BLaER1 treated with 17β-estradiol and CSF1 and Interleukin-3, amounts not matched to agents 10 nM and 100 nM (cell line): ENCODE data around the gene ROR1.

Source experiments
- H3K27ac ChIP-seq, 11 experiments: shearing (Covaris generic); formaldehyde crosslinking; 2 replicates each; pipeline ENCODE4 v1.8.1; 2022
- H3K27me3 ChIP-seq, 11 experiments: shearing (Covaris generic); formaldehyde crosslinking; 2 replicates each; pipeline ENCODE4 v1.8.1; 2022
- H3K36me3 ChIP-seq, 11 experiments: shearing (Covaris generic); formaldehyde crosslinking; 2 replicates each; pipeline ENCODE4 v1.8.1; 2022
- H3K4me1 ChIP-seq, 10 experiments: shearing (Covaris generic); formaldehyde crosslinking; 2 replicates each; pipeline ENCODE4 v1.8.1; 2022
- H3K4me2 ChIP-seq, 11 experiments: shearing (Covaris generic); formaldehyde crosslinking; 2 replicates each; pipeline ENCODE4 v1.8.1; 2022
- H3K4me3 ChIP-seq, 10 experiments: shearing (Covaris generic); formaldehyde crosslinking; 2 replicates each; pipeline ENCODE4 v1.8.1; 2022
- H3K9ac ChIP-seq, 11 experiments: shearing (Covaris generic); formaldehyde crosslinking; 2 replicates each; pipeline ENCODE4 v1.8.1; 2022
- H3K9me3 ChIP-seq, 11 experiments: shearing (Covaris generic); formaldehyde crosslinking; replicated peaks in 1 of 11; 2 replicates each; pipeline ENCODE4 v1.8.1; 2022
- H4K20me1 ChIP-seq, 11 experiments: shearing (Covaris generic); formaldehyde crosslinking; 2 replicates each; pipeline ENCODE4 v1.8.1; 2022
- Cebpa-rat ChIP-seq, 11 experiments: shearing (Covaris generic); IDR thresholded peaks; 2 replicates each; pipeline ENCODE4 v1.8.1; 2022

ROR1 gene

DNA sequence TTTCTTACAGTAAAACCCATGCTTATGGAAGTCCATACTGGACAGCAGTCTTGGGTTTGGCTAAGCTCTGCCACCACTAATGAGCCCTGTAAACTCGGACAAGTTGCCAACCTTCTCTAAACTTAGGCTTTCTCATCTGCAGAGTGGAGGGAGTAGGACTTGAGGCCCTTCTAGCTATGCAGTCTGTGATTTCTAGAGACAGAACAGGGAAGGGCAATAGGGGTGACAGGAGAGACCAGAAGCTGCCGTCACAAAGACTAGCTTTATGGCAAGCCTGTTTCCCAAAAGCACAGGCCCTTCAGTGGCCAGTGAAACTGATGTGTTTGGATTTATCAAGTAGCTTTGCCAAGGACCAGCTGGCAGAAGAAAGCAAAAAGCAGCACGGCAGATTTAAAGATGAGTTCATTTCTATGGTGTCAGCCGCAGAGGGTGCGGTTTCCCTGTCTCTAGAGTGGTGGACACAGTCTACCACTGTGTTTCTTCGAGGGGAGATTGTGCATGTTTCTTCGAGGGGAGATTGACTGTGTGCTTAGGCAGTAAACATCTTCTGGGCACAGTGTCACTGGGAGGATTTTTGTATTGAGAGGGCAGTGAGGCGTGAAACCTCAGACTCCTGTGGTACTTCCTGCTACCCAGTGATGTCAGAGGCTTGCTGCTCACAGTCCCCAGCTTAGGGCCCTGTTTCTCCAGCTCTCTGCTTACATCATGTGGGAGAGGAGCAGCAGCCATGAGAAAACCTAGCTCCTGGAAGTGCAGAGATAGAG is 119.0 kb downstream of the ROR1 start:
- Histone ChIP-seq H3K27me3 (no peaks in the 10 kb centered on the region), H3K27ac (peak overlapping the region; percentile 28 to 81 (median 72); a peak in 21 of 22 replicates), H3K9me3 (peaks cover 0 to 16% (median 0%) of the 10 kb centered on the region in 11 experiments; a peak in 9 of 22 replicates), H3K9ac (peak overlapping the region in 10 of 11 experiments; percentile 38 to 69 (median 58); a peak in 18 of 22 replicates), H3K4me1 (peaks cover 31 to 44% (median 39%) of the 10 kb centered on the region in 10 experiments), H3K36me3 (0 out of 22 replicates have a peak, but pooled peaks cover 0 to 3% (median 0%) of the 10 kb centered on the region in 11 experiments), H3K4me3 (peak overlapping the region in 5 of 10 experiments; percentile 5 to 28 (median 18); a peak in 6 of 20 replicates), H3K4me2 (peak overlapping the region; percentile 66 to 91 (median 79)), H4K20me1 (no peaks in the 10 kb centered on the region)
- no peak for TF ChIP-seq Cebpa-rat (IDR thresholded peaks at IDR 0.05)

DNA sequence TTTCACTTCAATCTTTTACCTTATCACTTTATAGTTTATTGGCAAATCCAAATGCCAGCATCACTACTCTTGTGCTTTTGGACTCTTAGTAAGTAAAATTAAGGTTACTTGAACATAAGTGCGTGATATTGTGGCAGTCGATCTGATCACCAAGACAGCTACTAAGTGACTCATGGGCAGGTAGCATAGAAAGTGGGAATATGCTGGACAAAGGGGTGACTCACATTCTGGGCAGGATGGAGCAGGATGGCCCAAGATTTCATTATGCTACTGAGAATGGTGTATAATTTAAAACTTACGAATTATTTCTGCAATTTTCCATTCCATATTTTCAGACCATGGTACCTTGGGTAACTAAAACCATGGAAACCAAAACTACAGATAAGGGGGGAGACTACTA is 120.2 kb downstream of the ROR1 start:
- H3K4me2 ChIP-seq: peak overlapping the region in 5 of 11 experiments; percentile 74 to 91 (median 83); a peak in 2 of 22 replicates
- peaks cover 28 to 44% (median 39%) of the 10 kb centered on the region in 10 experiments for H3K4me1 ChIP-seq
- peaks cover 0 to 16% (median 0%) of the 10 kb centered on the region in 11 experiments; a peak in 9 of 22 replicates for H3K9me3 ChIP-seq
- H4K20me1 ChIP-seq: no peaks in the 10 kb centered on the region; a peak in 1 of 22 replicates
- 0 out of 22 replicates have a peak, but pooled peaks cover 0 to 3% (median 0%) of the 10 kb centered on the region in 11 experiments for H3K36me3 ChIP-seq
- H3K4me3 ChIP-seq: no peak overlapping the region
- no peaks in the 10 kb centered on the region for H3K27me3 ChIP-seq
- no peak for TF ChIP-seq Cebpa-rat (IDR thresholded peaks at IDR 0.05)
- no peak overlapping the region for H3K27ac ChIP-seq
- no peak overlapping the region for H3K9ac ChIP-seq

DNA sequence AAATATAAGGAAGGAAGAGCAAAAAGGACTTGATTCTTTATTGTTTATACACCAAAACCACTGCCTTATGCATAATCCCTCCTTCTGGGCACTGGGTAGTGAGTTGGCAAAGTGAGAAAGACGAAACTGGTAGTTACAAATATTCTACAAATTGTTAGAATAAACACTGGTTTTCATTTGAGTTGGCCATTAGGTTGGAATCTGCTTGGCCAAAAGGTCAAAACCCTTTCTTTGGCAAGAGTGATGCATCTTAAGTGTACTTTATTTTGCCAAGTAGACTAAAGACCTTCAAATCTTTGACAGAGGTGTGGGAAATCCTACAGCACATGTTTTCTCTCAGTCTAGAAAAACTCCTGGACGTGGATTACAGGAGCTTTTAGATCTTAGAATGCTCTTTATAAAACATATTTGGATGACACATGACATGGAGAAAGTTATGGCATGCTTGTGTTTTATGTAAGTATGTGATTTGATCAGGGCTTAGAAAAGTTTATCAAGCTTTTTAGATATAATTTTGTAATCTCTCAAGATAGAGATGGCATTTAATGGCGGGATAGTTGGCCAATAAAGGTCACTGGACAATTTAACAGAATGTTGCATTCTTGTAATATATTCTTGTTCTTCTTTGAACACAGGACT is 120.9 kb downstream of the ROR1 start:
- no peak overlapping the region for H3K4me2 ChIP-seq
- H3K9ac ChIP-seq: no peak overlapping the region
- no peak overlapping the region for H3K27ac ChIP-seq

DNA sequence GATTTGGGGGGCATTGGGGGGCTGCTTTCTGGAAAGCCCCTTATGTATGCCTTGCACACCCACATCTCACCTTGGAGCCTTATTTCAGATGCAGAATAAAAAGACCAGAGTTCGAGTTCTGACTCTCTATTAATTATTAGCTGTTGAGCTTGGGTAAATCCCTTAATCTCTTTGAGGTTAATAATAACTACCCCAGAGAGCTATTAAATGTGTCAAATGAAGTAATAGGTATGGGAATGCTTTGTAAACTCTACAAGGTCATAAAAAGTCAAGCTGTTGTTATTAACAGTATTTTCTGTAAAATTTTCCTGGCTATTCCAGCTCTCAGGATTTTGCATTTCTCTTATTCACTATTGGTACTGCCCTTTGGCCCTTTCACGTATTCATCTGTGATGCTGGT is 122.9 kb downstream of the ROR1 start:
- Histone ChIP-seq H3K36me3 (no peaks in the 10 kb centered on the region), H3K4me2 (no peak overlapping the region), H4K20me1 (no peaks in the 10 kb centered on the region; a peak in 1 of 22 replicates), H3K27me3 (no peaks in the 10 kb centered on the region), H3K27ac (no peak overlapping the region), H3K4me3 (no peak overlapping the region), H3K4me1 (peaks cover 17 to 28% (median 22%) of the 10 kb centered on the region in 10 experiments), H3K9me3 (peaks cover 0 to 5% (median 0%) of the 10 kb centered on the region in 11 experiments; a peak in 1 of 22 replicates), H3K9ac (no peak overlapping the region)
- TF ChIP-seq Cebpa-rat (IDR thresholded peaks at IDR 0.05): no peak

More for the DNA sequence above, 120.9 kb downstream of the ROR1 start:
- Histone ChIP-seq H4K20me1 (no peaks in the 10 kb centered on the region; a peak in 1 of 22 replicates), H3K4me3 (no peak overlapping the region), H3K9me3 (peaks cover 0 to 10% (median 0%) of the 10 kb centered on the region in 11 experiments; a peak in 8 of 22 replicates), H3K36me3 (0 out of 22 replicates have a peak, but pooled peaks cover 0 to 2% (median 0%) of the 10 kb centered on the region in 11 experiments), H3K27me3 (no peaks in the 10 kb centered on the region), H3K4me1 (peaks cover 23 to 44% (median 38%) of the 10 kb centered on the region in 10 experiments)
- TF ChIP-seq Cebpa-rat (IDR thresholded peaks at IDR 0.05): no peak

DNA sequence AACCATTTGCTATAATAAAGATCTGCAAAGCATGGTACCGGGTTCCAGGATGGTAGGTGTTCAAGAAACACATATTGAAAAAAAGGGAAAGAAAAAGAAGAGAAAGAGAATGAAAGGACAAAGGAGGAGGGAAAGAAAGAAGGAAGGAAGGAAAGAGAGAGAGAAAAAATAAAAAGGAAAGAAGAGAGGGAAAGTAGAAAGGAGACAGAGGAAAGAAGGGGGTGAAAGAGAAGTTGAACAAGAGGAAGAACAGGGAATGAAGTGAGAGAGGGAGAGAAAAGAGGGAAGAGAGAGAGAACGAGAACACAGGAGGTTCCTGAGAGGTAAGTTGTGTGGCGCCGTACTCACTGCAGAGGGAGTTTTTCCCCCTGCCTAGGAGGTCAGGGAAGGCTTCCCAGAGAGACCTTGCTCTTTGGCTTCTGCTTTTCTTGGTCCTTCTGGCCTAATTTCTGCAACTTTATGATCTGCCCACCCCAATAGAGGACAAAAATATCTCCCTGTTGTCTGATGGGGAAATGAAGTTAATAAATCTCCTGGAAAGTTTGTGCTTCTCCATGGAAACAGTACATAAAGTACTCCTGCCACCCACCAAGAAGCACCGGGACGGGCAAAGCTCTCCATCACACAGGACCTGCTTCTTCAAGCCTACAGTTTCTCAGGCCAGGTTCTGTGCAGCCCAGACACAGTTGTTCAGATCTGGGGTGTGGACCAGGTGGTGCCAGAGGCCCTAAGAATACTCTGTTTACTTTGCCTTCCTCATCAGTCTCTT is 124.8 kb downstream of the ROR1 start:
- Histone ChIP-seq H3K27ac (no peak overlapping the region), H3K4me2 (no peak overlapping the region; a peak in 1 of 22 replicates), H3K4me1 (peaks cover under 1 to 10% (median 4%) of the 10 kb centered on the region in 10 experiments), H3K9me3 (peaks cover 0 to 5% (median 0%) of the 10 kb centered on the region in 11 experiments; a peak in 1 of 22 replicates), H3K27me3 (no peaks in the 10 kb centered on the region), H3K4me3 (no peak overlapping the region), H4K20me1 (no peaks in the 10 kb centered on the region; a peak in 1 of 22 replicates), H3K36me3 (no peaks in the 10 kb centered on the region), H3K9ac (no peak overlapping the region)
- no peak for TF ChIP-seq Cebpa-rat (IDR thresholded peaks at IDR 0.05)

DNA sequence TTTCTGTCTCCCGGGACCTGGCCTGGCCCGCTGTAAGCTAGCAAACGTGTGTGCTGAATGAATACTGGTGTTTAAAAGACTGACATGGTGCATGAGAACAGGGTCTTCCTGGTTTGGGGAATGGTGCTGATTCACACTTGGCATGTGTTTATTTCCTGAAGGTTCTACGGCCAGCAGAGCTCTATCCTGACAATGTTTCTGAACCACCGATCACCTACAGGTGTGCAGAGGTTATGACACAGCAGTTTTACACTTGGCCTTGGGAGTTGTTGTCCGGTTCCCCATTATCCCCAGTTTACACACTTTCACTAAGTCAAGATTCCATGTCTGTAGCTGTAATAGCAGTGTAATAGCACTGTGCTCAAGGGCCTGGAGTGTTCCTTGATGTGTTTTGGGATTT is 127.3 kb downstream of the ROR1 start:
- Histone ChIP-seq H3K9ac (no peak overlapping the region), H3K4me3 (no peak overlapping the region), H3K9me3 (no peaks in the 10 kb centered on the region; a peak in 1 of 22 replicates), H3K27me3 (no peaks in the 10 kb centered on the region), H4K20me1 (no peaks in the 10 kb centered on the region; a peak in 1 of 22 replicates), H3K4me2 (no peak overlapping the region), H3K4me1 (peaks cover 8 to 16% (median 12%) of the 10 kb centered on the region in 10 experiments; a peak in 18 of 20 replicates), H3K36me3 (no peaks in the 10 kb centered on the region), H3K27ac (no peak overlapping the region)
- no peak for TF ChIP-seq Cebpa-rat (IDR thresholded peaks at IDR 0.05)

DNA sequence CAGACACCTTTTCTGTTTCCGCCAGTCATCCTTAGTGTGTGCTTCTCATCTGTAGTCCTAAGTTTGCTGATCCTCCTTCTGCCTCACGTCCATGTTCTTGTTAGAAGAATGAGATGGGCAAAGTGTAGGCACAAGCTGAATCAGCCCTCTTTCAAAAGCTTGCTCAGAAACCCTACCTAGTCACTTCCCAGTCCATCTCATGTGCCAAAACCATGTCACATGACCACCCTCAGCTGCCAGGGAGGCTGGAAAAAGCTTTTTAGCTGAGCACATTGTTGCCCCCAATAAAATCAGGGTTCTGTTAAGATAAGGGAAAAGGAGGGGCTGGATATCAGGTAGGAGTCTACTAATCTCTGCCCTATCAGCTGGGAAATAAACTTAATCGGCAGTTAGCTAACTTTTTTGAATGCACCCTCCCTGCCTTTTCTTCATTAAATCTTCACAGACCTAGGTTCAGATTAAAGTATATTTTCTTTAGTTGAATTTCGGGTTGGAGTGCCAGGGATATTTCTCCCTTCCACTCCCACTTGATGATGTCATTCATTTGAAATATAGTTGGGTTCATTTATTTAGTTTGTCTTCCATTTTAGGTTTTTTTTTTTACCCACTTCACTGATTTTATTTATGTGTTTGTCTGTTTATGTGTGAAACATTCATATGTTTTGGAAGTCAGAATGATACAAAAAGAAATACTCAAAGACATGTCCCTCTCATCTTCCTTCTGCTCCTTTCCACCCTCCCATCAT is 129.2 kb downstream of the ROR1 start:
- Histone ChIP-seq H4K20me1 (no peaks in the 10 kb centered on the region; a peak in 1 of 22 replicates), H3K4me1 (peaks cover 8 to 16% (median 12%) of the 10 kb centered on the region in 10 experiments; a peak in 18 of 20 replicates), H3K4me2 (no peak overlapping the region), H3K27me3 (no peaks in the 10 kb centered on the region), H3K4me3 (no peak overlapping the region), H3K9me3 (no peaks in the 10 kb centered on the region), H3K9ac (no peak overlapping the region), H3K36me3 (no peaks in the 10 kb centered on the region), H3K27ac (no peak overlapping the region)
- no peak for TF ChIP-seq Cebpa-rat (IDR thresholded peaks at IDR 0.05)
